IPS-NIHi7 (cell line): ENCODE measurements around the gene CALML4.
"Not testable (repeated sequence)": the region's sequence is repeated elsewhere in the genome, so short reads cannot be mapped to it uniquely, and the experiment has no call there.

Experiments used
- DNase-seq: peaks from one replicate; pipeline ENCODE4 v3.0.0; 2012; ENCODE audit warnings: mixed read lengths; ENCODE audit errors: extremely low spot score

CALML4 gene, protein sequence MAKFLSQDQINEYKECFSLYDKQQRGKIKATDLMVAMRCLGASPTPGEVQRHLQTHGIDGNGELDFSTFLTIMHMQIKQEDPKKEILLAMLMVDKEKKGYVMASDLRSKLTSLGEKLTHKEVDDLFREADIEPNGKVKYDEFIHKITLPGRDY

DNA sequence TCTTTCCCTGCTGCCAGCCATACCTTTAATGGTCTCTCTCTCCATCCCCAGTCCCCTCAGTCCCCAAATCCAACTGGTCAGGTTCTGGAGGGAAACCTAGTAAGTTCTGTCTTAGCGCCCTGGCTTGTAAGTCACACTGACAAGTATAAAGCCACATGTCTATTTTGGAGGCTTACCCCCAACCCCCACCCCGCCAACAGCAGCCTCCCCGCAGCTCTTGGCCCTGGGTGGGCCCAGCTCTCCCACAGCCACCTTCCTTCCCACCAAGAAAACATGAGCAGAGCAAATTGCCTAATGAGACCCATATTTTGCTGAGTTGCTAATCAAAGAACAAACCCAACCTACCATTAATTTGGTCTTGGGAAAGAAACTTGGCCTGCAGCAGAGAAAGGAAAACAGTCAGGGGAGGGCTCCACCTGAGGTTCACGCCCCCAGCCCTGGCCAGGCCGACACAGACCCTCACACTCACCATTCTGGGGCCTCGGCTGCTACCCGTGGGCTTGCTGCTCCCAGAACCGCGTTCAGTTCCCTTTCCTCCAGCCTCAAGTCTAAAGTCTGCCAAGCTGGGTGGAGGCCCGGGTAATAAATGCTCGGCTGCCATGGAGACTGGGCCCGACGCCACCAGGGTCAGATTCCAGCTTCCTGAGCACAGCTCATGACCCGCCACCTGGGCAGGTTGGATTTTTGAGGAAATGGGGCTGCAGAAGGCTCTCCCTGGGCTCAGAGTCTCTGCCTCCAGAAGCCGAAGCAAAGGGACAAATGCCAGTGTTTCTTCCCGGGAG lies at the start of gene CALML4:
CALML4 (minus strand) TSS at position 557 of the 782 bp plus-strand sequence; CDS start at position 472, 85 bp downstream.
- no peak for DNase-seq

DNA sequence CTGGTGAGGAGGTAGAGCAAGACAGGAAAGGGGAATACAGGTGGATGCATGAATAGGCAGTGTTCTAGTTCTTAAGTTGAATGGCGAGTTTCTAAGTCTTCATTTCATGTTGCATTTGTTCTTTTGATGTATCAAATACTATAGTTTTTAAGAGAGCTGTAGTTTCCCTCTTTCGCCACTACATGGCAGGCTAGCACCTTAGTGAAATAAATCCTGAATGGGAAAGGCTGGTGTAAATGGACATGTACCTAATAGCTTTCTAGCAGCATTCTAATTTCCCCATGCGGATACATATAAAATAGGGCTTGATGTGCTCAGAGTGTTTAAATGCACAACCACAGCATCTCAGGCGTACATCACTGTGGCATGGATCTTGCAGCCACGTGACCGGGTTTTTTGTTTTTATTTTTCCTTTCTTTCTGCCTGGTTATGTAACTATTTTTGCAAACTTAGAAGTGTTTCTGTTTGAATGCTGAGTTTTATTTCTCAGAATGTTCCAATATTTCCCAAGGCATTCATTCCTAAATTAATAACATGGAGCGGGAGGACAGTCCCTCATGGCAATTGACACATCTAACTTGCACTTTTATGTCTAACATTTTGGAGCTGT lies 47.9 kb upstream of the CALML4 start:
- peak; percentile 52 for DNase-seq

DNA sequence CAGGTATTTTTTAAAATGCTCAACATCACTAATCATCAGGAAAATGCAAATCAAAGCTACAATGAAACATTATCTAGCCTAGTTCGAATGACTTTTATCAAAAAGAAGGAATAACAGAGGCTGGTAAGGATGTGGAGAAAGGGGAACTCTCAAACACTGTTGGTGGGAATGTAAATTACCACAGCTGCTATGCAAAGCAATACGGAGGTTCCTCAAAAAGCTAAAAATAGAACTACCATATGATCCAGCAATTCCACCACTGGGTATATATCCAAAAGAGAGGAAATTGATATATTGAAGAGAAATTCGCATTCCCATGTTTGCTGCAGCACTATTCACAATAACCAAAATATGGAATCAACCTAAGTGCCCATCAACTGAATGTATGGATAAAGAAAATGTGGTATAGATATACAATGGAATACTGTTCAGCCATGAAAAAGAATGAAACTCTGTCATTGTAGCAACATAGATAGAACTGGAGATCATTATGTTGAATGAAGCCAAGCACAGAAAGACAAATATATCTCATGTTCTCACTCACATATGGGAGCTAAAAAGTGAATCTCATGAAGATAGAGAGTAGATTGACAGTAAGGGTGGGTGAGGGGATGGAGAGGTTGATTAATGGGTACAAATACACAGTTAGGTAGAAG lies 44.1 kb upstream of the CALML4 start:
- no peak for DNase-seq

DNA sequence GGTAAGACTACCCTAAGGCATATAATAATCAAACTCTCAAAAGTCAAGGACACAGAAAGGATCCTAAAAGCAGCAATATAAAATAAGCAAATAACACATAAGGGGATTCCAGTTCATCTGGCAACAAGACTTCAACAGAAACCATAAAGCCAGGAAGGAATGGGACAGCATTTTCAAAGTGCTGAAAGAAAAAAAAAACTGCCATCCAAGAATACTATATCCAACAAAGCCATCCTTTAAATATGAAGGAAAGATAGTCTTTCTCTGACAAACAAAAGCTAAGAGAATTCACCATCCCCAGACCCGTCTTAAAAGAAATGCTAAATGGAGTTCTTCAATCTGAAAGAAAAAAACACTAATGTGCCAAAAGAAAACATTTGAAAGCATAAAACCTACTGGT lies 39.1 kb upstream of the CALML4 start:
- no peak for DNase-seq

DNA sequence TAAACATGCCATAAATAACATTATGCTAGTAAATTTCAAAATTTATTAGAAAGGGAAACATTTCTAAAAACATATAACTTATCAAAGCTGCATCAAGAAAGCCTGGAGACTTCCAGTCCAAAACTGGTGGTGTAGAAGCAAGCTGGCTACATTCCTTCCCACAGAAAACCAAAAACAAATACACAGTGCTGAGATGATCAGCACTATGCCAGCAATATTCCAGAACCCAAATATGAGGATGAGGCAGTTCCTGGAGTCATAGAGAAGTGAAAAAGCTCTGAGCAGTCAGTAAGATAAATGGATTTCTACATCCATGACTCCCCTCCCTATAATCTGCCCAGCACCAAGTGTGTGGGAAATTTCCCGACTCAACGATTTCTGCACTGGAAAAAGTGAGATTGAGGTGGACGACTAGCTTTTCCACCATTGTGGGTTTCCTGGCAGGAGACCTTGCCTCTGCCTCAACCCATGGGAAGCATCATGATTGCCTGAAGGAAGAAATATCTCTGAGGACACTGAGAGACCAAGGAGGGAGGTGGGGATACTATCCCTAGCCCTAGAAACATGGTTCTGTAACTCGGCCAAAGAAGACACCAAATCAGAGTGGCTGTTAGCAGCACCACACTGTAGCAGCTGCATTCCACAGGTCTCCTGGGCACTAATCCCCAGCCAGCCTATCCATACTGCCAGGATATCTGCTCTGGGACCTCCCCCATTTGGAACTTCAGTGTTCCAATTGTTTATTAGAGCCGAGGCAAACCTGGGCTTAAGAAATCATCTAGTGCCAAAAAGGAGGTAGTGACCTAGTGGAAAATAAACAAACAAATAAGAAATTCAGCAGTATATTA lies 36.2 kb upstream of the CALML4 start:
- DNase-seq, result no peak

DNA sequence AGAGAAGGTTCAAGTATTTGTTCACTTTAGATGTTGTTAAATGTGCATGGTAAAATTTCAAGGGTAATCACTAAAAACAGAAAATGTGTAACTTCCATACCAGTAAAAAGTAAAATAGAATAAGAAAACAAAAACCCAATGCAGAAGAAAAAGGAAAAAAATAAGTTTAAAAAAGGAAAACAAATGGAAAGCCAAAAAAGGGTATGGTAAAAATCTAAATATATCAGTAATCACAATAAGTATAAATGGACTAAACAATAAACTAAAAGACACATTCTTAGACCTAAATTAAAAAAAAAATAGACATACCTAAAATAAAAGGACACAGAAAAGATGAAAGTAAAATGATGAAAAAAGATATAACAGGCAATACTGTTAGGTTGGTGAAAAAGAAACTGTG lies 33.9 kb upstream of the CALML4 start:
- no peak for DNase-seq

DNA sequence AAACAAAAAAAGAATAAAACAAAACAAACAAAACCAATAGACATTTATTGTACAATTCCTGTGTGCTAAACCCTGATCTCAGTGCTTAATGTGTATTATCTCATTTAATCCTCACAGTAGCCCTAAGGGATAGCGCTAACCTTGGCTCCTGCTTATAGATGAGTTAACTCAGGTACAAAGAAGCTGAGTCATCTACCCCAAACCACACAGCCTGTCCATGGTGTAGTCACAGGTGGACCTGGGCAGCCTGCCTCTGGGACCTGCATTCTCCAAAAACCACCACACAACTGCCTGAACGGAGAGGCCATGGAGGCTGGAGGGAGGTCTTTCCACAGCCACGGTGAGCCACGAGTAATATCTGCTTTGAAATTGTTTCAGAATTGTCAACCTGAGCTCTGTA lies 29.9 kb upstream of the CALML4 start:
- DNase-seq, result no peak

DNA sequence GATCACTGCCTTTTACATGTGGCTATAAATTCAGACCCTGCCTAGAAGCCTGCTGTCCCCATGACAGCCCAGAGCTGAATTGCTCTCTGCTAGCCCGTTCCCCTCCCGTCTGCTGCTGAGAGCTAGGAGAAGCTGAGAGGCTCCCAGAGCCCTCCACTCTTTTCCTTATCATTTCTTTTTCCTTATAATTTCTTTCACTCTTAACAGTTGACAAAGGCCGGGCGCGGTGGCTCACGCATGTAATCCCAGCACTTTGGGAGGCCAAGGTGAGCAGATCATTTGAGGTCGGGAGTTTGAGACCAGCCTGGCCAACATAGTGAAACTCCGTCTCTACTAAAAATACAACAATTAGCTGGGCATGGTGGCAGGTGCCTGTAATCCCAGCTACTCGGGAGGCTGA lies 29.4 kb upstream of the CALML4 start:
- not testable (repeated sequence) for DNase-seq

DNA sequence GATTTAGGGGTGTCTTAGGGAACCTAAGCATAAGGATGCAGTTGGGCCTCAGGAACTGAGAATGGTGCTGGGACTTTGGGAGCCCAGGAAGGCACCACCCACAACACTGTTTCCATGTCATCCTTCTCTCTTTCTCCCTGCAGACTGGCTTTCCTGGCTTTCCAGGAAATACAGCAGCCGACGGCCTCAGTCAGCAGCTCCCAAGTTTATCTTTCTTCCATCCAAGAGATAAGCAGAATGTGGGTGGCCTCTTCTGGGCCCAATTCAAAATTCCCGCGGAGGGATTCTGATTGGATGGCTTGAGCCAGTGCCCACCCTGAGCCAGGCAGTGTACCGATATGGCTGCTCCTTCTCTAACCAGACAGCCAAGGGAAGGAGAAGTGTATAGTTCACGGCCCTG lies 28.9 kb upstream of the CALML4 start:
- no peak for DNase-seq

DNA sequence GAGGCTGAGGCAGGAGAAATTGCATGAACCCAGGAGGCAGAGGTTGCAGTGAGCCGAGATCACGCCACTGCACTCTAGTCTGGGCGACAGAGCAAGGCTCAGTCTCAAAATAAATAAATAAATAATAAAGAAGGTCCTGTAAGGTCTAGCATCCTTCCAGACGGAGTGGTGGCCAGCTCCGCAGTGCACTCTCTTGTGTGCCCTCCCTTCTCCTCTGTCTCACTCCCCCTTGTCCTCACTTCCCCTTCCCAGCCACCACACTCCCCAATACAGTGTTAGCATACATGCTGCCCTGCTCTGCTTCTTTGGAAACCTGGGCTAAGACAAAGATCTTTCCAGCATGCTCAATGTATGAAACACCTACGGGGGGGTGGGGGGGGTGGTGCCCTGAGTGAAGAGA lies 27.8 kb upstream of the CALML4 start:
- no peak for DNase-seq

DNA sequence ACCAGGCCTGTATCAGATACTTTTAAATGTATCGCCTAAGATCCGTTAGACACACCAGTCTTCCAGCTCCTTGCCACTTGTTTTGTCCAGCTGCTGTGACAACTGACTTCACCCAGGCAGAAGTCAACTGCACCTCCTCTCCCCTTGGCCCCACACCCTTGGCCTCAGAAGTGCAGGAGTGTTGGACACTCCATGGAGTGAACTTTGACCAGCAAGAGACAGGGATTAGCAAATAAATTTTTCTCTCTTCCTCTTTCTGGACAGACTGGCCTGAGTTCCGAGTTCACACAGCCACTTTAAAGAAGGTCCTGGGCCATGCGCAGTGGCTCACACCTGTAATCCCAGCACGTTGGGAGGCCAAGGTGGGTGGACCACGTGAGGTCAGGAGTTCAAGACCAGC lies 27.3 kb upstream of the CALML4 start:
- no peak for DNase-seq

DNA sequence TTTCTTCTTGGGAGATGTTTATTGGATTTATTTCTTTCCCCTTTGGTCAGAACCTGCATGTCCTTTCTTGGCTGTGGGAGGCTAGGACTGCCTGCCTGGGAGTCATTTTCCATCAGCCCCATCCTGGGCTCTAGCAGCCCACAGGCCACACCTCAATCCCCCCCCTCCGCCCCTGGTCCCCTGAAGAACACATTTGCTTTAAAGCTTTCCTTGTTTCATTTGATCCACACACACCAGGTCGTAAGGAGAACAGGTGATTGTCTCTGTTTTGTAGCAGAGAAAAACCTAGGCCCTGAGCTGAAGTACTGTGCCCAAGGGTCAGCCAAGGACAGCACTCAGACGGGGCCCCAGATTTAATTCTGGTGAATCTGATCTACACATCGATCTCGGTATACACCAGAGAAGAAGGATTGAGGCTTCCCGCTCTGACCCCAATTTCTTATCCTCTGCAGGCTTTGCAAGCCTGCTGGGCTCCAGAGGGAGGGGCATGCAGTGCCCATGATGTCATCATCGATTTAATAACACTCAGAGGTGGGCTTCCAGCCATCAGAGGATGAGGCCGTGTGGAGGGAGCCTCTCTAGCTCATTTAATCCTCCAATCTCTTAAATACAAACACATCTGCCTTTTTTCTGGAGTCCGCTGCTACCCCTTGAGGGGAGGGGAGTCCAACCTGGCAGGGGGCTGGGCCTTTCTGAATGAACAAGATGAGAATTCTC lies 26.1 kb upstream of the CALML4 start:
- DNase-seq, result no peak

DNA sequence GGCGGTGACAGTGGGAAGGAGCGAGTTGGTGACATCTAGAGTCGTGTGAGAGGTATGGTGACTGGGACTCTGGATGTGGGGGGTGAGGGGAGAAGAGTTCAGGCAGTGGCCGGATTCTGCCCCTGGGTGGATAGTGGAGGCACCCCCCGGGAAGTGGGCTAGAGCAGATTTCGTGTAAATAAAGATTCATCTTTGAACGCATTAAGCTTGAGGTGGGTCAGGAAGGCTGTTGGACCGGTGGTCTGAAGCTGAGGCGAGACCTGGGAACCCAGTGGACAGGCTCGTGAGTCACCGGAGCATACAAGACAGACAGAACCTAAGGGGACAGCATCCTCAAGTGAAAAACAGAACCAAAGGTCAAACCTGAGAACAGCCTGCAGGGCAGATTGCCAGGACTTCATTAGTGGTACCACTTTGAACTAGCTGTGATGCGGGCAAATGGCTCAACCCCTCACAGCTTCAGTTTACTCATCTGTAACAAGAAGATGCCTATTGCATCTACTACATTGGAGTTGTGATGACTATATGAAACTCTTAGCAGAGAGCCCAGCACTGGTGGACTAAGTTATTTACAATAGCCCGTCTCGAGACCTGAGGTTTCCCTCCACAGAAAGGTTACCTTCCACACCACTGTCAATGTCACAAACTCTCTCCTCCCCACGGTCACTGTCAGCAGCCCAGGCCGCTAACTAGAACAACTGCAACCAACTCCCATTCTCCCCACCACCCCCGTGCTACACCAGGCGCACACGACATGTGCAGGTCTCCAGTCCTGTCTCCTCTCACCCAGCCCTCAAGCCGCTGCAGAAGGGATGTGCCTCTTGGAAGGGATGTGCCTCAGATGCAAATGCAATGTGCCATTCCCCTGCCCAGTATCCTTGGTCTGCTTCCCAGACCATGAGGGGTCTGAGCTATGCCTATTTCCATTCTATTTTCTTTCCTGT lies 25.3 kb upstream of the CALML4 start:
- no peak for DNase-seq

DNA sequence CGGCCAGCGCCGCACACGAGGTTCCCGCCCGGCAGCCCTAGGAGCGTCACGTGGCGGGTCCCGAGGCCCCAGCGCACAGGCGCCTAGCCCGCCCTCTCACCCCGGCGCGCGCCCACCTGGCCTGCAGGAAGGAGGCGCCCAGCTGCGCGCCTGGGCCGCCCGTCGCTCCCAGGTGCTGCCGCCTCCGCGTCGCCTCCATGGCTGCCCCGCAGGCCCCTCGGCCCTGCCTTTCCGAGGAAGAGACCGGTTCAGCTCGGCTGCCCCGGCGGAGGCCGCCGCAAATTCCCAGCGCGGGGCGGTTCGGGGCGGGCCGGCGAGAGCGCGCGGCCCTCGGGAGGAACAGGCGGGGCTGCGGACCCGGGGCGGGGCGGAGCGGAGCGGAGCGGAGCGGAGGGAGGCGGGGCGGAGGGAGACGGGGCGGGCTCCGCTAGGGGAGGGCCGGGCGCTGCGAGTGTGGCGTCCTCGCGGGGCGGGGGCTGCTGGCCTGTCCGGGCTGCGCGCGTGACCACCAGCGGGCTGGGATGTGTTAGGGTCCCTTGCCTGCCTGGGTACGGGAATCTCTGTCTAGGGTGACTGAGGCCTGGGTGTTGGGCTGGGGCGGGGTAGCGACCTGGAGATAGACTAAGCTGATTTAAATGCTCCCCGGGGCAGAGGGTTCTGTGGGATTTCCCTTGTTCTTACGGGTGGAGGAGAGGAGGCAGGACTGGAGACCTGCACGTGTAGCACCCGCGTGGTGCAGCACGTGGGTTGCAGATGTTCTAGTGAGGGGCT lies 24.4 kb upstream of the CALML4 start, which contains the start of gene CLN6:
CLN6 (minus strand) TSS at position 343 of the 771 bp plus-strand sequence; CDS start at position 199, 144 bp downstream.
- peak; percentile 95 for DNase-seq

DNA sequence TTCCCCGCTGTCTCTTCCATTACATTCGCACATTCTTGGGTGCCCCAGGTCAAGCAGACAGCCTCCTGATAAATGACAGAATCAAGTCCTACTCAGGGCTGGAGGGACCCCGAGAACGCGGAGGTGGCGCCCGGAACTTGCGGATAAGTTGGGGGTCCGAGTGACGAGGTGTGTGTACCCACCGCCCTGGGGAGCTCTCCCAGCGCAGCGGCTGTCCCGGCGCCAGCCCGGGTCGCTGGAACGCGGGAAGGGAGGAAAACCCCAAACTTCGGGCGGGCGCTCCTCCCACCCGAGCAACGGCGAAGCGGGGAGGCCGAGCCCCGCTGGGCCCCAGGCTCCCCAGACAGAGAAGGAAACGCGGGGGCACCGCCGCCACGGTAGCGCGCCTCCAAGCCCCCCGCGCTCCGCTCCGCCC lies 23.8 kb upstream of the CALML4 start:
- DNase-seq, result no peak

DNA sequence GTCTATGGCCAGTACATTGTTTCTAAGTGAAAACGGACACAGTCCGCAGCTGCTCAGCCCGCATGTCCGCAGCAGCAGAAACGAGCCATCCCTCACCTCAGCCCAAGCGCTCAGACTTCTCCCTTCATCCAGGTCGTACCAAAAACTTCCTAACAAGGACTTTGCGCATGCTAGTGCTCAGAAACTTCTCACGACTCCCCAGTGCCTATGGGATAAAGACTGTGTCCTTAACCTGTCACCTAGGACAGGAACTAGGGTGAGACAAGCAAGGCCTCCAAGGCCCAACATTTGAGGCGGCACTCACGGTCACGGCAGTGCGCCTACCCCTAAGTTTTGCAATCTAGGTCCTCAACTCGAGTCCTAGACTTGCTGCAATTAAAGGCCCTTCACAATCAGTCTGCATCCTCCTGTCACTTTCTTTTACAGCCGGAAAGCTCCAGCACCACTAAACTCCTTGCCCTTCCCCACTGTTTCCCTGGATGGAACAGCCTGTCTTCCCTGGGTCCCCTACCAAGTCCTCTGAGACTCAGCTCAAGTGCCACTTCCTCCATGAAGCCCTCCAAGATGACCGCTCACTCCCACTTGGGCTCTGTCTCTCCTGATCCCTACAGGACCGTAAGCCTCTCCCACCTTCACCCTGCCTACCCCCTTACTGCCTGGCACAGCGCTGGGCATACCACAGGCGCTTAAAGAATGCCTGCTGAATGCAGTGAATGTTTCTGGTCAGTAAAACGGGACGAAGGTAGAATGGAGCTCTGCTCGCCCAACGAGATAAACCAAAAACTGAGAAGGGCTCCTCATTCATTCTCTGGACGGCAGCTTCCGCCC lies 23.2 kb upstream of the CALML4 start:
- no peak for DNase-seq

DNA sequence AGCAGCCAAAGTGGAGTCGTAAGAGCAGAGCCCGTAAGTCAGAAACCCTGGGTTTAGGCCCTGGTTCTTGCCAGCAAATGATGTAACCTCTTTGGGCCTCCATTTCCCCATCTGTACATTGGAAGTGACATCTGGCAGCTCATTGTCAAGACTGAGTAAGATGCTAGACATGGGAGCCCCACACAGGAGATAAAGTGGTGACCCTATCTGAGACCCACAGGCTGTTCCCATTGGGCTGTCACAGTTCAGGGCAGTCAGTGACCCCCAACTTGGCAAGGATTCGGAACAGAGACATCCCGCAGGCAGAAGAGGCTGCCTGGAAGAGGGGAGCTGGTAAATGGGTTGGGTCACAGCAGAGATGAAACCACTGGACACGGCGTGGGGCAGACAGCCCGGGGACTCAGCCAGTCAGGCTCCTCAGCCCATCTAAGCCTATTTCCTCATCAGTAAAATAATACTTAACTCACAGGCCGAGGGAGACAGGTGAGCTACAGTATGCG lies 22.6 kb upstream of the CALML4 start:
- DNase-seq, result no peak

DNA sequence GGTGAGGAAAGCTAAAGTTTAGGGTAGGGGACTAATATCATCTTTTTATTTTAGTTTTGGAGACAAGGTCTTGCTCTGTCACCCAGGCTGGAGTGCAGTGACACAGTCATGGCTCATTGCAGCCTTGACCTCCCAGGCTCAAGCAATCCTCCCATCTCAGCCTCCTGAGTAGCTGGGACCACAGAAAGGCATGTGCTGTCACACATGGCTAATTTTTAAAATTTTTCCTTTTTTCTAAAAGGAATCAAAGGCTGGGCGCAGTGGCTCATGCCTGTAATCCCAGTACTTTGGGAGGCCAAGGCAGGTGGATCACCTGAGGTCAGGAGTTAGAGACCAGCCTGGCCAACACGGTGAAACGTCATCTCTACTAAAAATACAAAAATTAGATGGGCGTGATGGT lies 20.3 kb upstream of the CALML4 start:
- not testable (repeated sequence) for DNase-seq
